ENCODE measurements around the gene OAT.
"Not testable (repeated sequence)": the region's sequence is repeated elsewhere in the genome, so short reads cannot be mapped to it uniquely, and the experiment has no call there.

OAT gene

DNA sequence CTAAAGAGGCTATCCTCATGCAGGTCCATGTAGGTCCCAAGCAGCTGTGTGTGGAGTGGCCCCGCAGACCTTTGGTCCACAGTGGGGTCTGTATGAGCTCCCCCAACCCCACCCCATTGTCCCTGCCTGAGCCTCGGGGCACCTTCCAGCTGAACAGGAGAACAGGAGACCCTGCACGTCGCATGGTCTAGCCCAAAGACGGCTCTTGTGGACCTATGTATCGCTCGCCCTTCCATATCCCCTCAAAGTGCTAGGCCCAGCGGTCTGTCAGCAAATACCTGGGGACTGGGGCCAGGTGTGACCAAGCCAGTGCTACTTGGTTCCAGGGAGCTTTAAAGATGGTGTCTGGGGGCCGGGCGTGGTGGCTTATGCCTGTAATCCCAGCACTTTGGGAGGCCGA is 43.0 kb downstream of the OAT start:
- no peak for DNase-seq

DNA sequence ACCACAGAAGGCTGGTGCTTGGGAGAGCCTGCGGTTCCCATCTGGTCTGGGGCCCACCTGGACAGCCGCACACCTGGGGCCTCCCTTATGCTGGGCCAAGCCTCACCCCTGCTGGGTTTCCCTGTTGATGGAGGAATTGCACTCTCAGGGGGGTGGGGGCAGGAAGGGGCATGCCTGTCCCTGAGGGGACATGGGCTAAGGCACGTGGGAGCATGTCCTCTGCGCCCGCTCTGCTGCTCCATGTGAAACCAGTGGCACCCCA is 43.4 kb downstream of the OAT start:
- no peak for DNase-seq

DNA sequence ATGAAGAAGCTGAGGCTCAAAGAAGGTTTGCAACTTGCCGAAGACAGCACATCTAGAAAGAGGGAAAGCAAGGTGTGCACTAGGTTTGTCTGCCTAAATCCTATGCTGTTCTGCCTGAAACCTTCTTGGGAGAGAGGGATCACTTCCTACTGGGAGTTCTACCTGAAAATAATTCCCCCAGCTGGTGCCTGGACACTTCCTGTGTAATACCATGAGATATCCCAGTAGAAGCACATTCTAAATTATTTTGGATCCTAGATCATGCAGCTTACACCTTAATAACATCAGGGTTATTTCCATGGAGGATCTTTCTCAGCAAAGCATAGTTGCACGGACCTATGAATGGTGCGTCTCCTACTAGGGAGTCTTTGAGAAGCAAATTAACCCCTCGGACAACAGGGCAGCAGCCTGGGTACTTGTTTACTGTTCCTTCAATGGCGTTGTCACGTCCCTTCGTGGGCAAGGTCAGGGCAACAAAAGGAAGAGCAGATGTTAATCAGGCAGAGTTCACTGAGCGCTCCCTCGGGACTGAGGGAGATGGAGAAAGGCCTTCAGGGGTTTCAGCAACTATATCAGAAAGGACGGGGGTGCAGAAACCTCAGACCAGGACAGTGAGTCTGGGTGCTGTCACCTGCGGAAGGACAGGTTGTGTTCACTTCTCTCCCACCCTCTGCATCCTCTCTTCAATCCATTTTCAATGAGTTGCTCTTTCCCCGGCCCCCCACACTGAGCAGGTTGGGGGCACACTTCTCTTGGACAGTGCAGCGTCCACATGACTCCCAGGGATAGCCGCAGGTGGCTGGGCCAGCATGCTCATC is 44.0 kb downstream of the OAT start:
- no peak for DNase-seq

GRCh38 chr10:124372899-124373298 is 45.8 kb downstream of the OAT start:
- no peak for DNase-seq

DNA sequence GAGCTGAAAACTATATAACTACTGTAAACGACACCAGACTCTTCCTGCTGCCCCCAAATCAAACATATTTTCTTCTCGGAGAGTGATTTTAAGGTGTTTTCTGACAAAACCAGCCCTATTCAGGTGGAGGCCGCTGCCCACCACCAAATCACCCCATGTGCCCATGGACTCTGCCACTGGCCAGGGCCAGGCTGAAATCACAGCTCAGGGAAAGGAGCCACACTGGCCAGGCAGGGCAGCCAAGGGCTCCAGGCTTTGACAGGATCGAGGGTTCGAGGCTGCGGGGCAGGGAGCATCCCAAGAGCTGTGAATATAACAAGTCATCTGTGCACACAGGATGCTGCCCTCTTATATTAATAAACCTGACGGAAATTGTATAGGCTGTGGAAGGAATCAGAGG is 48.3 kb downstream of the OAT start:
- no peak for DNase-seq

GRCh38 chr10:124369986-124370385 is 48.7 kb downstream of the OAT start:
- no peak for DNase-seq

GRCh38 chr10:124369533-124369932 is 49.2 kb downstream of the OAT start:
- DNase-seq: not testable (repeated sequence)

GRCh38 chr10:124369066-124369465 is 49.7 kb downstream of the OAT start:
- DNase-seq: no peak

DNA sequence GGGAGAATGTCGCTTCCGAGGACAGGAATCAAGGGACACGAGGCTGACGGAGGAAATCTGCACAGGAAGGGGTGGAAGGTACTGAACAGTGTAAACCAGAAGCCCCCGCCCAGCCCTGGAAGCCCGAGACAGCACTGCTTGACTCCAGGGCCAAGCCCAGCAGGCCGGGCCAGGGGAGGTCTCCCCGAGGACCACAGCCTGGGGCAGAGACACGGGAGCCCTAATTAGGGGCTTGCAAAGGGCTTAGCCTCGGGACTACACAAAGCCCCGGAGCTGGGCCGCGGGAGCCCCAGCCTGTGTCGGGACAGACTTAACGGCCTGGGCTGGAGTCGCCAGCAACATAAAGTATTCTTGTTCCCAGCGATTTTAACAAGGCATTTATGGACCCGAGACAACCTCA is 50.8 kb downstream of the OAT start:
- no peak for DNase-seq

DNA sequence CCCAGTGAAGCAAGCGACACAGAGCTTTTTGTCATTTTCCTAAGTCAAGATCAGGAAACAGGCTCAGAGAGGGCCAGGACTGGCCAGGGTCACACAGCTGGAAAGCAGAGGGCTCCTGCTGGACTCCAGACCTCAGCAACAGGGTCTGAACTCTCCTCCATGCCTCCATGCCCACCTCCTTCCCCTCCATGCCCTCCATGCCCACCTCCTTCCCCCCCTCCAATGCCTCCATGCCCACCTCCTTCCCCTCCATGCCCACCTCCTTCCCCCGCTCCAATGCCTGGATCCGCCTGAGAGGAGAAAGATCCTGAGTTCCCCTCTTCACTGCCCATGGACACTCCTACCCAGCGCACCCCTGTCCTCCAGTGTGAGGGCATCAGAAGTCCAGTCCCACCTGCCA is 51.3 kb downstream of the OAT start:
- DNase-seq: no peak

DNA sequence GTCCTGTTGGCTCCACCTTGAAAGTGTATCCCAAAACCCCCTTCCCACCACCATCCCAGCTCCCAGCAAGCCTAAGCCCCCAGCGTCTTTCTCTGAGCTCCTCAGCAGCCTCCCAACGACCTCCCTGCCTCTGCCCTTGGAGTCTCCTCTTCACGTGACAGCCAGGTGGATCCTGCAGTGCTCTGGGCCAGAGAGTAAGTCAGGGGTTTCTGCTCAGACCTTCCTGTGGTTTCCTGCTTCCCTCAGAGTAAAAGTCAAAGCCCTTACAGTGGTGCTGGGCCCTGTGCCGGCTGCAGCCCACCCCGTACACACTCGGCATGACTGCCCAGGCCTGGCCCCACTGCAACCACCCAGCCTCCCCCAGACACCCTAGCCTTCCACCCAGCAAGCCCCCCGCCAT is 51.9 kb downstream of the OAT start:
- DNase-seq: no peak

GRCh38 chr10:124366343-124366742 is 52.4 kb downstream of the OAT start:
- DNase-seq: no peak

DNA sequence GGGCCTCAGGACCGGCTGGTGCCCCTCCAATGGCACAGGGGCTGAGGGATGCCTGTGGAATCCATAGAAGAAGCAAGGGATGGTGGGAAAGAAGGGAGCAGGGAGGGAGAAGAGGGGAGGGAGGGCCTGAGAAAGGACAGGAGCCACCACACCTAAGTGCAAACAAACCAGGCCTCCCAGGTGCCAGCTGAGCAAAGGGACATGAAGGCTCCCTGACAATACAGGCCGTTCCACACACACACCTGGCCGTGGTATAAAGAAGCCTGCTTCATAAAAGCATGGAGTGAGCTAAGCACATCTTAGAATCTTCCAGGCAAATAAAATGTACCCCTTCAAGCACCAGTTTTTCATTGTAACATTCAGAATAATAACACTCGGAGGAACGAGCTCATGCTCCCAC is 54.0 kb downstream of the OAT start:
- no peak for DNase-seq

- no peak for DNase-seq
These were observed 56.2 kb downstream of the OAT start for GRCh38 chr10:124362568-124362967.

GRCh38 chr10:124359336-124359832 is 59.3 kb downstream of the OAT start:
- DNase-seq: no peak

DNA sequence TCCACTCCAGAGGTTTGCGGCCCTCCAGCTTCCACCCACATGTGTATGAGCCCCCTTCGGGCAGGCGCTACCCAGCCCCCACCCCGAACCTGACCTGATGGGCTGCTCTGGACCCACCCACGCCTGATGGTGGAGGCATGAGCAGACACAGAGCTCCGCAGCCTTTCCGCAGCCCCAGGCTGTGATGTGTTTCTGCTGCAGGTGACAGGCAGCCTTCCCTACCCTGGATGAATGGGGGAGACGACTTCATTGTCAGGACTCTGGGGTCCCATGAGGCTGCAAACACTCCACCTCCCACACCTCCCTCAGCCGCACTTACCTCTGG is 61.2 kb downstream of the OAT start:
- DNase-seq: peak; percentile 6

GRCh38 chr10:124356701-124357560 is 61.8 kb downstream of the OAT start:
- no peak for DNase-seq

- DNase-seq: peak; percentile 60
These were observed 64.0 kb downstream of the OAT start for GRCh38 chr10:124354411-124355382.

GRCh38 chr10:124353896-124354295 is 64.8 kb downstream of the OAT start:
- no peak for DNase-seq

DNA sequence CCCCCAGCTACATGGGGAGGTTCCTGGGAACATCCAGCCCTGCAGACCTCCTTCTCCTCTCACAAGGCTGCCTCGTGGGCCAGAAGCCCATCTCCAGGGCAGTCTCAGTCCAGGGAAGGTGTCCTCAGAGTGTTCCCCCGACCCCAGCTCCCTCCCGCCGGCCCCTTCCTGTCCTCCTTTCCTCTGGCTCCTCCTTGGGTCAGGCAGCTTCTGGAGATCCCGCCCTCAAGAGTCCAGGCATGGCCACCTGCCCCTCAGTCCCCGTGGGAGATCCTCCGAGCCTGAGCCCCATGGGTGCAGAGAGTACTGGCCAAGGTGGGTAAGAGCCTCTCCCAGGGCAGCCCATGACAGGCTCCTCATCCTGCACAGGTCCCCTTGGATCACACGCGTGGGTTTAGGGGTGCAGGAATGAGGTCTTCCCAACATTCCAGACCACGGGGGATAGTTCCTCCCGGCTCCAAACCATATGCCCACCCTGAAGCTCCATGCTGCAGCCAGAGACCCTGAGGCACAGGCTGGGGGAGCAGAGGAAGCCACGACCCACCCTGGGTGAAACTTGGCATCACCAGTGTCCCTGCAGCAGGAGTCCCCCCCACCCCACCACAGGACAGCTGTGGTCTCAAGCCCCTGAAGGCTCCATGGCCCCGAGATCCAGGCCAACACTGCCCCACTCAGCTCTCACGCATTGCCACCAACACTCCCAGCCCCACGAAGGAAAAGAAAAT is 65.5 kb downstream of the OAT start:
- DNase-seq: no peak

- no peak for DNase-seq
These were observed 67.1 kb downstream of the OAT start for GRCh38 chr10:124351481-124352220.

DNA sequence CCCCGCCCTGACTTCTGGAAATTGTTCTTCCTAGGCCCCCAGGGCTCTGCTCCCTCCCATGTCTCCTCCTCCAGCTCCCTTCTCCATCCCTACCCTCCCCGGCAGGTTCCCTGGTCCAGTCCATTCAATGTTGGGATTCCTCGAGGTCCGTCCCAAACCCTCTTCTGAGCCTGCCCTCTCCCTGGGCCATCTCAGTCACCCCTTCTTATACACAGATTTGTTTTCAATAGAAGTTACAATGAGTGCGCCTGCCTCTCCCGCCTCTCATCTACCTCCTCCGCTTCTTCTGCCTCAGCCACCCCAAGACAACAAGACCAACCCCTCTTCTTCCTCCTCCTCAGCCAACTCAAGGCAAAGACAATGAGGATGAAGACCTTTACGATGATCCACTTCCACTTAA is 67.9 kb downstream of the OAT start:
- DNase-seq: no peak

Measured in right hindlimb (tissue), 1 donor.